ENCODE results near the gene GALNT16.
A peak's percentile ranks its signal among the peaks of the same experiment; 100 is the strongest.
"Not testable (repeated sequence)": the region's sequence is repeated elsewhere in the genome, so short reads cannot be mapped to it uniquely, and the experiment has no call there.

GALNT16 gene

DNA sequence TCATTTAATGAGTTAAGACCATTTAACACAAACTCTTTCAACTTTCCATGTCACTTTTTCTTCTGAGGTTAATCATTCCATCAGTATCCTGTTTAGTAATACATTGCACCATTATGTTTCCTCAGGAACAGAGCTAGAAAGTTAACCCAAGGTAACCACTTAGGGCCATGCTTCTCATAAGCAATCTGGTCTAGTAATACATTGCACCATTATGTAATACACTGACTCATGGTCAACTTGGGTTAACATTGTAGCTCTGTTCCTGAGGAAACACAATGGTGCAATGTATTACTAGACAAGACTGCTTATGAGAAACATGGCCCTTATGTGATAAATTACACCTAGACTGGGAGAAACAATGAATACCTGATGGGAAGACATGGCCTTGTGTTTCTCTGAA lies 116.5 kb downstream of the GALNT16 start:
- CTCF ChIA-PET: interaction anchor here (0.6 kb wide), 2 partner anchors 34 to 85 kb away, joined by 3 to 4 read pairs; no protein-coding TSS in a partner anchor
- no peak overlapping the region for H3K27ac ChIP-seq
- TF ChIP-seq CTCF (conservative IDR thresholded peaks at IDR 0.05; ENCODE audit: low read depth): no peak
- POLR2A ChIA-PET (ENCODE audit: low non-redundant PET): no interaction called here
- DNase-seq (ENCODE audit: low spot score): no peak

GRCh38 chr14:69378274-69378673 lies 118.3 kb downstream of the GALNT16 start:
- POLR2A ChIA-PET (ENCODE audit: low non-redundant PET): no interaction called here
- CTCF ChIA-PET: interaction anchor here (0.6 kb wide), 1 partner anchor 1541 kb away, joined by 5 read pairs; no protein-coding TSS in a partner anchor
- H3K27ac ChIP-seq: no peak overlapping the region
- no peak for DNase-seq (ENCODE audit: low spot score)
- TF ChIP-seq CTCF (conservative IDR thresholded peaks at IDR 0.05; ENCODE audit: low read depth): no peak

DNA sequence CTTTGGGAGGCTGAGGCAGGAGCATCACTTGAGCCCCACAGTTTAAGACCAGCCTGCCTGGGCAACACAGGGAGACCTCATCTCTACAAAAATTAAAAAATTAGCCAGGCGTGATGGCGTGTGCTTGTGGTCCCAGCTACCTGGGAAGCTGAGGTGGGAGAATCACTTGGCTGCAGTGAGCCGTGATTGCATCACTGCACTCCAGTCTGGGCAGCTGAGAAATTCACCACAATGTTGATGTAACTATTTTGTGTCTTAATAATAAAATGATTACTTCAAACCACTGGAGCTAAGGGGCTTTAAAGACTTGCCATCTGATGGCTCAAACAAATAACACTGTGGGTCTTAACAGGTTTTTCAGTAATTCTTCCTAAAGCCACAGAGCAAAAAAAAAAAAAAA lies 127.4 kb downstream of the GALNT16 start:
- no peak overlapping the region for H3K27ac ChIP-seq
- TF ChIP-seq CTCF (conservative IDR thresholded peaks at IDR 0.05; ENCODE audit: low read depth): no peak
- POLR2A ChIA-PET (ENCODE audit: low non-redundant PET): no interaction called here
- CTCF ChIA-PET: interaction anchor here (0.5 kb wide), 1 partner anchor 13 kb away, joined by 4 read pairs; no protein-coding TSS in a partner anchor
- DNase-seq (ENCODE audit: low spot score): no peak

GRCh38 chr14:69391400-69391799 lies 131.4 kb downstream of the GALNT16 start:
- DNase-seq (ENCODE audit: low spot score); CTCF ChIA-PET; H3K27ac ChIP-seq; POLR2A ChIA-PET (ENCODE audit: low non-redundant PET): not testable (repeated sequence)

GRCh38 chr14:69392481-69392880 lies 132.5 kb downstream of the GALNT16 start:
- POLR2A ChIA-PET (ENCODE audit: low non-redundant PET): interaction anchor here (0.7 kb wide), 1 partner anchor 12 kb away, joined by 5 read pairs; no protein-coding TSS in a partner anchor
- no peak for TF ChIP-seq CTCF (conservative IDR thresholded peaks at IDR 0.05; ENCODE audit: low read depth)
- H3K27ac ChIP-seq: no peak overlapping the region
- no peak for DNase-seq (ENCODE audit: low spot score)
- CTCF ChIA-PET: no interaction called here

DNA sequence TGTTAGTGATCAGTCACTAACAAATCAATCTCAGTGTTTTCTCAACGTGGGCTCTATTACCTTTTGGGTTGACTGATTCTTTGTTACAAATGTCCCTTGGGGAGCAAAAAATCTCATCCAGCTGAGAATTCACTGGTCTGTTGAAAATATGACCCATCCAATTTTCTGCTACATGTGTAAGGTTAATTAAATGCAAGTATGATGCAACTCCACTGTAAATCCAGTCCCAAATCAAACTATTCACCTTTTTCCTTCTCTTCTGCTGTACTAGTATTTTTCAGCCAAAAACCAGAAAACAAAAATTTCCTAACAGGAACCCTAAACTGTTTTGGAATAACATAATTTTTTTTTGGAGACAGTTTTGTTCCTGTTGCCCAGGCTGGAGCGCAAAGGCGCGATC lies 136.0 kb downstream of the GALNT16 start:
- TF ChIP-seq CTCF (conservative IDR thresholded peaks at IDR 0.05; ENCODE audit: low read depth): no peak
- DNase-seq (ENCODE audit: low spot score): no peak
- no peak overlapping the region for H3K27ac ChIP-seq
- ChIA-PET POLR2A (ENCODE audit: low non-redundant PET) (no interaction called here), CTCF (interaction anchor here (0.6 kb wide), 1 partner anchor 11 kb away, joined by 3 read pairs; no protein-coding TSS in a partner anchor)

- TF ChIP-seq CTCF (conservative IDR thresholded peaks at IDR 0.05; ENCODE audit: low read depth): no peak
- CTCF ChIA-PET: interaction anchor here (1.2 kb wide), 1 partner anchor 62 kb away, joined by 4 read pairs; no protein-coding TSS in a partner anchor
- peak; percentile 93 for DNase-seq (ENCODE audit: low spot score)
- H3K27ac ChIP-seq: peak within 1 kb of the TSS; percentile 83
- POLR2A ChIA-PET (ENCODE audit: low non-redundant PET): interaction anchor here (0.5 kb wide), 1 partner anchor 716 kb away, joined by 6 read pairs; no protein-coding TSS in a partner anchor
Observed at GRCh38 chr14:69398053-69398817, 138.3 kb downstream of the GALNT16 start, which contains the start of the genes ERH and SLC39A9. TSS of gene ERH (minus strand) at chr14:69398299. CDS start at chr14:69398233, 66 bp downstream. TSS of gene SLC39A9 (plus strand) at chr14:69398692. CDS start at chr14:69399370, 678 bp downstream.

Measured in RWPE1 (cell line).